ENCODE measurements around the gene RNF115. TPM values are rescaled to one million over a fixed set of nuclear protein-coding genes. Genes with fewer than 3 reads are reported as not detected.
"Not testable (repeated sequence)": the region's sequence is repeated elsewhere in the genome, so short reads cannot be mapped to it uniquely, and the experiment has no call there.

The RNF115 gene
- total RNA-seq, 1 experiment from 2014 or later = 23.8 TPM

- Histone ChIP-seq H3K9me3 (replicated peaks) (no peaks in the 10 kb centered on the region), H3K36me3 (peaks cover 10% of the 10 kb centered on the region), H3K27me3 (replicated peaks) (no peaks in the 10 kb centered on the region), H3K4me1 (replicated peaks) (peaks cover 12% of the 10 kb centered on the region), H3K4me3 (no peak overlapping the region), H3K27ac (no peak overlapping the region)
- no peak for DNase-seq (ENCODE audit: low read depth in 1 of 2, low spot score in 2 of 2)
Measured at GRCh38 chr1:145777357-145778145, 46.3 kb downstream of the RNF115 start.

- peaks cover 4% of the 10 kb centered on the region; the same call in 1 of the 2 replicates for H3K4me1 ChIP-seq (replicated peaks)
- H3K27me3 ChIP-seq (replicated peaks) = no peaks in the 10 kb centered on the region
- no peak for DNase-seq (ENCODE audit: low read depth in 1 of 2, low spot score in 2 of 2)
- H3K4me3 ChIP-seq = no peak overlapping the region
- peaks cover 25% of the 10 kb centered on the region for H3K36me3 ChIP-seq
- H3K9me3 ChIP-seq (replicated peaks) = no peaks in the 10 kb centered on the region
- H3K27ac ChIP-seq = no peak overlapping the region
Measured at GRCh38 chr1:145773423-145773822, 50.5 kb downstream of the RNF115 start.

GRCh38 chr1:145771056-145771455 is 52.8 kb downstream of the RNF115 start:
- Histone ChIP-seq H3K36me3 (peaks cover 32% of the 10 kb centered on the region), H3K27ac (no peak overlapping the region), H3K4me3 (no peak overlapping the region), H3K9me3 (replicated peaks) (no peaks in the 10 kb centered on the region), H3K27me3 (replicated peaks) (no peaks in the 10 kb centered on the region), H3K4me1 (replicated peaks) (peaks cover 4% of the 10 kb centered on the region)
- DNase-seq (ENCODE audit: low read depth in 1 of 2, low spot score in 2 of 2) = no peak

- H3K36me3 ChIP-seq = peaks cover 41% of the 10 kb centered on the region
- not testable (repeated sequence) for H3K9me3 ChIP-seq (replicated peaks); H3K27ac ChIP-seq; H3K27me3 ChIP-seq (replicated peaks); H3K4me1 ChIP-seq (replicated peaks); DNase-seq (ENCODE audit: low read depth in 1 of 2, low spot score in 2 of 2); H3K4me3 ChIP-seq
Measured at GRCh38 chr1:145768004-145768403, 55.9 kb downstream of the RNF115 start.

- not testable (repeated sequence) for H3K4me3 ChIP-seq; H3K9me3 ChIP-seq (replicated peaks); H3K4me1 ChIP-seq (replicated peaks); H3K27ac ChIP-seq; DNase-seq (ENCODE audit: low read depth in 1 of 2, low spot score in 2 of 2); H3K27me3 ChIP-seq (replicated peaks)
- H3K36me3 ChIP-seq = peaks cover 44% of the 10 kb centered on the region
Measured at GRCh38 chr1:145766926-145767325, 57.0 kb downstream of the RNF115 start.

GRCh38 chr1:145765585-145766360 is 58.1 kb downstream of the RNF115 start:
- DNase-seq (ENCODE audit: low read depth in 1 of 2, low spot score in 2 of 2); H3K9me3 ChIP-seq (replicated peaks); H3K27me3 ChIP-seq (replicated peaks); H3K4me3 ChIP-seq; H3K4me1 ChIP-seq (replicated peaks): not testable (repeated sequence)
- Histone ChIP-seq H3K27ac (0 out of 2 replicates have a peak overlapping the region, but pooled peaks have one; percentile 11), H3K36me3 (peaks cover 49% of the 10 kb centered on the region)

- not testable (repeated sequence) for H3K27ac ChIP-seq; DNase-seq (ENCODE audit: low read depth in 1 of 2, low spot score in 2 of 2); H3K4me3 ChIP-seq; H3K9me3 ChIP-seq (replicated peaks); H3K4me1 ChIP-seq (replicated peaks); H3K27me3 ChIP-seq (replicated peaks)
- H3K36me3 ChIP-seq = peaks cover 50% of the 10 kb centered on the region
Measured at GRCh38 chr1:145765127-145765526, 58.8 kb downstream of the RNF115 start.

- not testable (repeated sequence) for DNase-seq (ENCODE audit: low read depth in 1 of 2, low spot score in 2 of 2); H3K9me3 ChIP-seq (replicated peaks); H3K4me1 ChIP-seq (replicated peaks); H3K4me3 ChIP-seq; H3K27ac ChIP-seq; H3K27me3 ChIP-seq (replicated peaks)
- peaks cover 50% of the 10 kb centered on the region for H3K36me3 ChIP-seq
Measured at GRCh38 chr1:145764231-145764940, 59.5 kb downstream of the RNF115 start.

GRCh38 chr1:145762001-145762400 is 61.9 kb downstream of the RNF115 start:
- Histone ChIP-seq H3K36me3 (peaks cover 65% of the 10 kb centered on the region), H3K4me1 (replicated peaks) (peaks cover 18% of the 10 kb centered on the region)
- H3K27ac ChIP-seq; H3K9me3 ChIP-seq (replicated peaks); DNase-seq (ENCODE audit: low read depth in 1 of 2, low spot score in 2 of 2); H3K4me3 ChIP-seq; H3K27me3 ChIP-seq (replicated peaks): not testable (repeated sequence)

GRCh38 chr1:145761498-145761897 is 62.4 kb downstream of the RNF115 start:
- not testable (repeated sequence) for H3K27ac ChIP-seq; H3K9me3 ChIP-seq (replicated peaks); DNase-seq (ENCODE audit: low read depth in 1 of 2, low spot score in 2 of 2); H3K27me3 ChIP-seq (replicated peaks); H3K4me3 ChIP-seq
- H3K4me1 ChIP-seq (replicated peaks) = peaks cover 18% of the 10 kb centered on the region
- H3K36me3 ChIP-seq = peaks cover 67% of the 10 kb centered on the region

- not testable (repeated sequence) for H3K9me3 ChIP-seq (replicated peaks); H3K27me3 ChIP-seq (replicated peaks); H3K27ac ChIP-seq; H3K4me3 ChIP-seq; DNase-seq (ENCODE audit: low read depth in 1 of 2, low spot score in 2 of 2)
- Histone ChIP-seq H3K36me3 (peaks cover 63% of the 10 kb centered on the region), H3K4me1 (replicated peaks) (peaks cover 13% of the 10 kb centered on the region)
Measured at GRCh38 chr1:145760395-145760949, 63.4 kb downstream of the RNF115 start.

- Histone ChIP-seq H3K9me3 (replicated peaks) (0 out of 2 replicates have a peak, but pooled peaks cover 3% of the 10 kb centered on the region), H3K27ac (no peak overlapping the region), H3K4me3 (no peak overlapping the region), H3K27me3 (replicated peaks) (no peaks in the 10 kb centered on the region), H3K4me1 (replicated peaks) (peaks cover 12% of the 10 kb centered on the region), H3K36me3 (peaks cover 62% of the 10 kb centered on the region)
- DNase-seq (ENCODE audit: low read depth in 1 of 2, low spot score in 2 of 2) = no peak
Measured at GRCh38 chr1:145759721-145760120, 64.2 kb downstream of the RNF115 start.

- H3K4me1 ChIP-seq (replicated peaks) = peaks cover 12% of the 10 kb centered on the region
- H3K36me3 ChIP-seq = peaks cover 62% of the 10 kb centered on the region
- H3K9me3 ChIP-seq (replicated peaks) = 0 out of 2 replicates have a peak, but pooled peaks cover 3% of the 10 kb centered on the region
- no peak overlapping the region for H3K4me3 ChIP-seq
- H3K27ac ChIP-seq = no peak overlapping the region
- H3K27me3 ChIP-seq (replicated peaks) = no peaks in the 10 kb centered on the region
- DNase-seq (ENCODE audit: low read depth in 1 of 2, low spot score in 2 of 2) = no peak
Measured at GRCh38 chr1:145758575-145758974, 65.3 kb downstream of the RNF115 start.
